Measurements from ENCODE around the gene GJB2.

Gene GJB2

DNA sequence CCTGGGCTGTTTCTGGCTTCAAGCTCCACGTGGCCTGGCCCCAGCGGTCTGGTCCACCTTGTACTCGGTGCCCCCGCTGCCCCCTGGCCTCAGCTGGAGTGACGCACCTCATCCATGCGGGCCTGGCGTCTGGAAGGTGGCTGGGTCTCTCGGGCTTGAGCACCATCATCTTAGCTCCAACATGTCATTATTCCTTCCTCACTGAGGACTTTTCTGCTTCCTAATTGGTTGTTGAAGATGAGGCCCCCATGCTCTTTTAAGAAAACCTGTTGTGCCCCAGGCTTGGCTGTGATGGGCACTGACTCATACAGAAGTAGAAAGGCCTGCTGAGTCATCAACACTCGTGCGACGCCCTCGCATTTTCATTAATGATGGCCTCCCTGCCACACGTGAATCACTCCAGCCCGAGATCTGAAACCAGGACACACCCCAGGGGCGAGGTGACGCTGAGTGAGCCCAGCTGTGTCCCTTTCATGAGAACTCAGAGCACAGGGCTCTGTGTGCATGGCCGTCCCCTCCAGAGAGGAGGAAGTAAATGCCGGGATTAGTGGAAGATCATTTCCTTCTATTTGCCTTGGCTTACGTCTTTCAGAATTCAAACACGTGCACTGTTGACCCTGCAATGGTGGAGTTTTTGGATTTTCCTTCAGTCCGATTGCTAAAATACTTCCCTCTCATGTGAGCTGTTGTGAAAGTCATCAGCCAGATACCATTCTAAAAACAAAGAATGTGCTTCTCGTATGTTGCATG, 17.9 kb downstream of the GJB2 start:
- TF ChIP-seq CREB1 (IDR thresholded peaks at IDR 0.05; ENCODE audit: low read depth) (no peak), EGR1 (IDR thresholded peaks at IDR 0.05) (peak; percentile 70), ZBTB7A (IDR thresholded peaks at IDR 0.05; ENCODE audit: low read depth) (no peak), CEBPB (IDR thresholded peaks at IDR 0.05) (no peak), YY1 (IDR thresholded peaks at IDR 0.05; ENCODE audit: low read depth) (peak; percentile 38; the same call in 1 of the 2 replicates), EP300 (IDR thresholded peaks at IDR 0.05; ENCODE audit: borderline replicate concordance) (peak; percentile 15; the same call in 1 of the 2 replicates), NFIC (IDR thresholded peaks at IDR 0.05) (no peak), TEAD4 (IDR thresholded peaks at IDR 0.05) (0 out of 2 replicates have a peak, but pooled peaks have one; percentile 12), RAD21 (IDR thresholded peaks at IDR 0.05; ENCODE audit: low read depth) (no peak), TAF1 (IDR thresholded peaks at IDR 0.05; ENCODE audit: low read depth) (no peak), FOXM1 (IDR thresholded peaks at IDR 0.05; ENCODE audit: borderline replicate concordance, low read depth) (no peak), TCF12 (IDR thresholded peaks at IDR 0.05; ENCODE audit: low read depth) (no peak)
- TF ChIP-seq, protein P1, sequence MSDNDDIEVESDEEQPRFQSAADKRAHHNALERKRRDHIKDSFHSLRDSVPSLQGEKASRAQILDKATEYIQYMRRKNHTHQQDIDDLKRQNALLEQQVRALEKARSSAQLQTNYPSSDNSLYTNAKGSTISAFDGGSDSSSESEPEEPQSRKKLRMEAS (IDR thresholded peaks at IDR 0.05): peak; percentile 73
- TF ChIP-seq, protein P2, sequence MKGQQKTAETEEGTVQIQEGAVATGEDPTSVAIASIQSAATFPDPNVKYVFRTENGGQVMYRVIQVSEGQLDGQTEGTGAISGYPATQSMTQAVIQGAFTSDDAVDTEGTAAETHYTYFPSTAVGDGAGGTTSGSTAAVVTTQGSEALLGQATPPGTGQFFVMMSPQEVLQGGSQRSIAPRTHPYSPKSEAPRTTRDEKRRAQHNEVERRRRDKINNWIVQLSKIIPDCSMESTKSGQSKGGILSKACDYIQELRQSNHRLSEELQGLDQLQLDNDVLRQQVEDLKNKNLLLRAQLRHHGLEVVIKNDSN (IDR thresholded peaks at IDR 0.05): peak; percentile 31; the same call in 1 of the 2 replicates
- TF ChIP-seq, protein P3, sequence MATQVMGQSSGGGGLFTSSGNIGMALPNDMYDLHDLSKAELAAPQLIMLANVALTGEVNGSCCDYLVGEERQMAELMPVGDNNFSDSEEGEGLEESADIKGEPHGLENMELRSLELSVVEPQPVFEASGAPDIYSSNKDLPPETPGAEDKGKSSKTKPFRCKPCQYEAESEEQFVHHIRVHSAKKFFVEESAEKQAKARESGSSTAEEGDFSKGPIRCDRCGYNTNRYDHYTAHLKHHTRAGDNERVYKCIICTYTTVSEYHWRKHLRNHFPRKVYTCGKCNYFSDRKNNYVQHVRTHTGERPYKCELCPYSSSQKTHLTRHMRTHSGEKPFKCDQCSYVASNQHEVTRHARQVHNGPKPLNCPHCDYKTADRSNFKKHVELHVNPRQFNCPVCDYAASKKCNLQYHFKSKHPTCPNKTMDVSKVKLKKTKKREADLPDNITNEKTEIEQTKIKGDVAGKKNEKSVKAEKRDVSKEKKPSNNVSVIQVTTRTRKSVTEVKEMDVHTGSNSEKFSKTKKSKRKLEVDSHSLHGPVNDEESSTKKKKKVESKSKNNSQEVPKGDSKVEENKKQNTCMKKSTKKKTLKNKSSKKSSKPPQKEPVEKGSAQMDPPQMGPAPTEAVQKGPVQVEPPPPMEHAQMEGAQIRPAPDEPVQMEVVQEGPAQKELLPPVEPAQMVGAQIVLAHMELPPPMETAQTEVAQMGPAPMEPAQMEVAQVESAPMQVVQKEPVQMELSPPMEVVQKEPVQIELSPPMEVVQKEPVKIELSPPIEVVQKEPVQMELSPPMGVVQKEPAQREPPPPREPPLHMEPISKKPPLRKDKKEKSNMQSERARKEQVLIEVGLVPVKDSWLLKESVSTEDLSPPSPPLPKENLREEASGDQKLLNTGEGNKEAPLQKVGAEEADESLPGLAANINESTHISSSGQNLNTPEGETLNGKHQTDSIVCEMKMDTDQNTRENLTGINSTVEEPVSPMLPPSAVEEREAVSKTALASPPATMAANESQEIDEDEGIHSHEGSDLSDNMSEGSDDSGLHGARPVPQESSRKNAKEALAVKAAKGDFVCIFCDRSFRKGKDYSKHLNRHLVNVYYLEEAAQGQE (IDR thresholded peaks at IDR 0.05; ENCODE audit: low read depth): no peak

DNA sequence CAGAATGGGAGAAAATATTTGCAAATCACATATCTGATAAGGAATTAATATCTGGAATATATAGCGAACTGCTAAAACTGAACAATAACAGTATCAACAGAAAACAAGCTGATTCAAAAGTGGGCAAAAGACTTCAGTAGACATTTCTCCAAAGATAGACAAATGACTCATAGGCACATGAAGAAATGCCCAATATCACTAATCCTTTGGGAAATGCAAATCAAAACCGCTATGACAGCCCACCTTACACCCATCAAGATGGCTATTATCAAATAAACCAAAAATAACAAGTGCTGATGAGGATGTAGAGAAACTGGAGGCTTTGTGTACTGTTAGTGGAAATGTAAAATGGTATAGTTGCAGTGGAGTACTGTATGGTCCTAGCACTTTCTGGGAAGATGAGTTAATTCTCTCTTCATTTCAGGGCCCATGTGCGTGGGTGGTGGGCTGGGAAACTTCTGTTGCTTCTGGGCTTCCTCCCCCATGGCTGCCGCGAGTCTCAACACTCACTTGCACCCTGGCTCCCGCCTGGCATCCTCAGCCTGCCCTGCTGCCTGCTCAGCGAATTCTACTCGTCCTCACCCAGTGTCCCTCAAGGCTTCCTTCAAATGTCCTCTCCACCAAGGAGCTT, 19.5 kb downstream of the GJB2 start:
- no peak for TF ChIP-seq CREB1 (IDR thresholded peaks at IDR 0.05; ENCODE audit: low read depth)
- TF ChIP-seq RAD21 (IDR thresholded peaks at IDR 0.05; ENCODE audit: low read depth): no peak
- TF ChIP-seq TEAD4 (IDR thresholded peaks at IDR 0.05): no peak
- no peak for TF ChIP-seq TCF12 (IDR thresholded peaks at IDR 0.05; ENCODE audit: low read depth)
- TF ChIP-seq, protein P2 (IDR thresholded peaks at IDR 0.05): no peak
- no peak for TF ChIP-seq YY1 (IDR thresholded peaks at IDR 0.05; ENCODE audit: low read depth)
- TF ChIP-seq ZBTB7A (IDR thresholded peaks at IDR 0.05; ENCODE audit: low read depth): no peak
- TF ChIP-seq, protein P3 (IDR thresholded peaks at IDR 0.05; ENCODE audit: low read depth): no peak
- no peak for TF ChIP-seq EGR1 (IDR thresholded peaks at IDR 0.05)
- no peak for TF ChIP-seq NFIC (IDR thresholded peaks at IDR 0.05)
- no peak for TF ChIP-seq TAF1 (IDR thresholded peaks at IDR 0.05; ENCODE audit: low read depth)
- TF ChIP-seq FOXM1 (IDR thresholded peaks at IDR 0.05; ENCODE audit: borderline replicate concordance, low read depth): no peak
- TF ChIP-seq, protein P1 (IDR thresholded peaks at IDR 0.05): no peak
- no peak for TF ChIP-seq CEBPB (IDR thresholded peaks at IDR 0.05)
- TF ChIP-seq EP300 (IDR thresholded peaks at IDR 0.05; ENCODE audit: borderline replicate concordance): no peak

DNA sequence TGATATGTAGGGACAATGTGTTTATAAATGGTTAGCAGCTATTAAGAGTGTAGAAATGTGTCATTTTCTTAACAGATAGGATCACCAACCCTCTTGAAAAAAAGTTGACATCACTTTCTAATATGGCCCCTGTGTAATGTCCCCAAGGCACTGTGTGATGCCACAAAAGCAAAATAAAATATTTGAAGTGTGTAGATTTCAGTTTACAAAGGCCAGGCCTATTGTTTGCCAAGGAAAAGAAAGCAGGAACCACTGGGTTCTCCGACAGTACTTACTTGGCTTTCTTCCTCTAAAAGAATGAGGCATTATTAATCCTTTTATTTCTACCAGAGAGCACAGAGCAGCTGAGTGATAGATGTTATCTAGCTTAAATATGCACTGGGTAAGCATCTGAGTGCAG, 21.4 kb downstream of the GJB2 start:
- TF ChIP-seq, protein P2 (IDR thresholded peaks at IDR 0.05): no peak
- TF ChIP-seq RAD21 (IDR thresholded peaks at IDR 0.05; ENCODE audit: low read depth): no peak
- TF ChIP-seq CEBPB (IDR thresholded peaks at IDR 0.05): no peak
- TF ChIP-seq TAF1 (IDR thresholded peaks at IDR 0.05; ENCODE audit: low read depth): no peak
- TF ChIP-seq, protein P1 (IDR thresholded peaks at IDR 0.05): no peak
- no peak for TF ChIP-seq FOXM1 (IDR thresholded peaks at IDR 0.05; ENCODE audit: borderline replicate concordance, low read depth)
- TF ChIP-seq, protein P3 (IDR thresholded peaks at IDR 0.05; ENCODE audit: low read depth): no peak
- TF ChIP-seq TCF12 (IDR thresholded peaks at IDR 0.05; ENCODE audit: low read depth): no peak
